ENCODE results near the gene ALK.

GRCh38 chr2:29479401-29479800 lies 442.0 kb downstream of the ALK start:
- TF ChIP-seq CTCF (IDR thresholded peaks at IDR 0.05), result no peak
- TF ChIP-seq POLR2A (IDR thresholded peaks at IDR 0.05), result no peak
